GM12874 (cell line): ENCODE data around the gene CDSN.

ENCODE experiments used
- TF ChIP-seq, protein P1 (sequence below): IDR thresholded peaks from 2 replicates; pipeline ENCODE4 v1.5.1; 2011; ENCODE audit warnings: low read depth, mild to moderate bottlenecking, control low read depth, low read length, moderate library complexity; ENCODE audit not compliant: insufficient read depth

The CDSN gene

DNA sequence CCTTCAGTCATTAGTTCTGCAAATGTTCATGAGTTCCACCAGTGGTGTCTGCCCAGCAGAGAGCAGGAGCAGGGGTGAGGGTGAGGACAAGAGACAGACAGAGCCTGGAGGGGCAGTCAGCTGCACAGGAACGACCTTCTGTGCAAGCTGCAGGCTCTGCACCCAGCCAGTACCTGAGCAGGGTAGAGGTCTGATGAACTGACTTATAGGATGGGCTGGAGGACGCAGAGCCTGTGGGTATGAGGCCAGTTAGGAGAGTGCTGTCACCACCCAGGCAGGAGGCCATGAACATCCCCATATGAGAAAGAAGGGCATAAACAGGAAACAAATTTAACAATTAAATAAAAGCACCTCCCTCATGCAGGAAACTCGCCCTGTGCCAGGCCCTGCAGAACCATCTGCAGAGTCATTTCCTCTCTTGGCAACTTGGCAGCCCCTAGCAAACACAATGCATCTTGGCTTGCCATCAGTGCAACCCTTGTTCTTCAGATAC, 25.8 kb downstream of the CDSN start:
- TF ChIP-seq, protein P1, sequence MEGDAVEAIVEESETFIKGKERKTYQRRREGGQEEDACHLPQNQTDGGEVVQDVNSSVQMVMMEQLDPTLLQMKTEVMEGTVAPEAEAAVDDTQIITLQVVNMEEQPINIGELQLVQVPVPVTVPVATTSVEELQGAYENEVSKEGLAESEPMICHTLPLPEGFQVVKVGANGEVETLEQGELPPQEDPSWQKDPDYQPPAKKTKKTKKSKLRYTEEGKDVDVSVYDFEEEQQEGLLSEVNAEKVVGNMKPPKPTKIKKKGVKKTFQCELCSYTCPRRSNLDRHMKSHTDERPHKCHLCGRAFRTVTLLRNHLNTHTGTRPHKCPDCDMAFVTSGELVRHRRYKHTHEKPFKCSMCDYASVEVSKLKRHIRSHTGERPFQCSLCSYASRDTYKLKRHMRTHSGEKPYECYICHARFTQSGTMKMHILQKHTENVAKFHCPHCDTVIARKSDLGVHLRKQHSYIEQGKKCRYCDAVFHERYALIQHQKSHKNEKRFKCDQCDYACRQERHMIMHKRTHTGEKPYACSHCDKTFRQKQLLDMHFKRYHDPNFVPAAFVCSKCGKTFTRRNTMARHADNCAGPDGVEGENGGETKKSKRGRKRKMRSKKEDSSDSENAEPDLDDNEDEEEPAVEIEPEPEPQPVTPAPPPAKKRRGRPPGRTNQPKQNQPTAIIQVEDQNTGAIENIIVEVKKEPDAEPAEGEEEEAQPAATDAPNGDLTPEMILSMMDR, result no peak

DNA sequence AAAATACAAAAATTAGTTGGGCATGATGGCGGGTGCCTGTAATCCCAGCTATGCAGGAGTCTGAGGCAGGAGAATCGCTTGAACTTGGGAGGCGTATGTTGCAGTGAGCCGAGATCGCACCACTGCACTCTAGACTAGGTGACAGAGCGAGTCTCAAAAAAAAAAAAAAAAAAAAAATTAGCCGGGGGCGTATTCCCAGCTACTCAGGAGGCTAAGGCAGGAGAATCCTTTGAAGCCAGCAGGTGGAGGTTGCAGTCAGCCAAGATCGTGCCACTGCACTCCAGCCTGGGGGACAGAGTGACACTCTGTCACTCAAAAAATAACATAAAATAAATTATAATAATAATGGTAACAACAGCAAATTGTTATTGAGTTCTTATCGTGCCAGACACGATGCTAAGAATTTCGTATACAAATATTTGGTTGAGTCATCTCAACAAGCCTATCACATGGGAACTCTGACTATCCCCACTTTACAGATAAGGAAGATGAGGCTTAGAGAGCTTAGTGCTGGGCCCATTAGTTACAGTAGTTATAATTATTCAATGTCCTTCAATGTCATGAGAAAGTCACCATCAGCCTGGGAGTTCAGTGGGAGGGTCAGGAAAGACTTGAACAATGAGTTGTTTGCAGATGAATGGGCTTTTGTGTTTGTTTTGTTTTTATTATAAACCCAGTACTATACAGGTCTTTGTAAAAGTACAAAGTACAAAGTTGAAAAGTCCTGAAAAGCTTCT, 27.3 kb downstream of the CDSN start:
- TF ChIP-seq, protein P1, result no peak

DNA sequence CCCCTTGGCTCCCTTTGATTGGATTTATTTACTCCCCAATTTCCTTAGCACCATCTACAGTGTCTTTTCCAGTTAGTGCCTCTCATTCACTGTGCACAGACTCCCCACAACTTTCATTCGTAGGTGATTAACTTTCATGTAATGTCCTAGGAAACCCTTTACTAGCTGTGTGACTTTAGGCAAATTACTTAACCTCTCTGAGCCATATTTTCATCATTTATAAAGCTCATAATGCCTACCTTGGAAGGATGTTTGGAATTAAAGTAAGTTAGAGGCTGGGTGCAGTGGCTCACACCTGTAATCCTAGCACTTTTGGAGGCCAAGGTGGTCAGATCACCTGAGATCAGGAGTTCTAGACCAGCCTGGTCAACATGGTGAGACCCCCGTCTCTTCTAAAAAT, 28.0 kb downstream of the CDSN start:
- TF ChIP-seq, protein P1, result no peak

DNA sequence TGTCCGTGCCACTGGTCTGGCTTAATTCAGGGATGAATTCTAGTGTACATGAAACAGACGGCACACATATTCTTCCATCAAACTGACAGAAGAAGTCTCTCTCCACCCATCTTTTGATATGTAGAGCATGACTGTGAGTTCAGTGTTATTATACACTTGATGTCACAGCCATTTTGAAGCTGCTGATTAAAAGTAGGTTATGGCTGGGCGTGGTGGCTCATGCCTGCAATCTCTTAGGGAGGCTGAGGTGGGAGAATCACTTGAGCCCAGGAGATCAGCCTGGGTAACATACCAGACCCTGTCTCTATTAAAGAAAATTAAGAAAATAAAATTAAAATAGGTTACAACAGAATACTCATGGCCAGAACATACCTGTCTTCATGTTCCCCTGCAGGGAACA, 28.6 kb downstream of the CDSN start:
- TF ChIP-seq, protein P1, result no peak

DNA sequence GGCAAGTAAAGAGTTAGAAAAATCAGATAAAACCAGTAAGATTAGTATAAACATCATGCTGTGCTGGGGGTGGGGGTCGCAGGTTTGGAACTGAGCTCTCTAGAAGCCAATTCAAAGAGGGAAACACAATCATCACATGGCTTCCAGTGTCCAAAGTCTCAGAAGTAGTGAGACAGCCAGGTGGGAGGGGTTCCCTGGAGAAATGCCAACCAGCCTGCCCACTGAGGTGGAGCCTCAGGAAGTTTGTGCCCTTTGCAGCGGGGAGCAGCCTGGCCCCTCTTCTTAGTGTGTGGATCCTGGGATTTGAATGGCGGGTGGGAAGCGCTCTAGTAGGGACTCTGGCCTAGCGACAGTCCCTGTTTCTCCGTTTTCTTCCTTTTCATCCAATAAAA, 29.3 kb downstream of the CDSN start:
- TF ChIP-seq, protein P1, result no peak

DNA sequence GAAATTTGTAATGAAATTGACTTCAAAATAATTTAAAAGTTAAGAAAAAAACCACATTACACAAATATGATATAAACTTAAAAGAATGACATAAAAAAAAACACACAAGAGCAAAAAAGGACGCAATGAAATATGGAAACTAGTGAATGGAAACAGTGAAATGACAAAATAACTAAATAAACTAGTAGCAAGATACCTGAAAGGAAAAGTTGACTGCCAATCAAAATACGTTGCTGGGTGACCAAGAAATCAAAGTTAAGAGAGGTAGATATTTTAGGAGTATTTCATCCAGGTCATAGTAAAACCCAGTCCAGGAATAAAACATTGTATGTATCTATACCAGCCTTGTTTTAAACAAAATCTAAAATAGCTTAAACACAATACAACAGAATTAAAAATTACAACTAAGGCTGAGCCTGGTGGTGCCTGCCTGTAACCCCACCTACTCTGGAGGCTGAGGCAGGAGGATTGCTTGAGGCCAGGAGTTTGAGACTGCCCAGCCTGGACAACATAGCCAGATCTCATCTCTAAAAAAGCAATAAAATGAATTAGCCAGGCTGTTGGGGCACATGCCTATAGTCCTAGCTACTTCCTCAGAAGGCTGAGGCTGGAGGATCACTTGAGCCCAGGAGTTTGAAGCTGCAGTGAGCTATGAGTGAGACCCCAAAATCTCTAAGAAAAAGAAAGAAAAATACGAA, 29.8 kb downstream of the CDSN start:
- TF ChIP-seq, protein P1, result no peak

DNA sequence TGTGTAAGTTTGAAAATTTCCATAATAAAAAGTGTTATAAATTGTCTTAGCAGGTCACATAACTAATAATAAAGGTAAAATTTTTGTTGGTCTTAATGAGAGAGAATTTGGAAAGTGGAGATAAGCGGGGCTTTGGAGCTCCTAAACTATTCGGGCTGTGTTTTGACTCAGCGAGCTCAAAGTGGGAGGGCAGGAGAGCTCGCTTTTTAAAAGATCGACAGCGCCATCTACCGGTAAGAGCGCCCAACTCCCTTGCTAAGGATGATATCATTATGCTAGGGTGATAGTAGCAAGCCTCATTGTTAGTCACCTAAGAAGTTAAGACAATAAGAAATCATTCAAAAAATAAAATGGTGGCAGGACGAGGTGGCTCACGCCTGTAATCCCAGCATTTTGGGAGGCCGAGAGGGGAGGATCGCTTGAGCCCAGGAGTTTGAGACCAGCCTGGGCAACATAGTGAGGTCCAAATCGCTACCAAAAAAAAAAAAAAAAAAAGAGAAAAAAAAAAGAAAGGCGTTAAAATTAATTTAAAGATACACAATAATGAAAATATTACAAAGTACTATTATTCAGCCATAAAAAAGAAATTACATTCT, 32.7 kb downstream of the CDSN start:
- TF ChIP-seq, protein P1, result peak; percentile 55; the same call in 1 of the 2 replicates
